NCI-H774 (cell line): ENCODE results near the gene IGSF5.
"Not testable (repeated sequence)": the region's sequence is repeated elsewhere in the genome, so short reads cannot be mapped to it uniquely, and the experiment has no call there.

ENCODE experiments used
- DNase-seq: peaks from one replicate; lab custom pipeline; 2025; lab: John Stamatoyannopoulos, UW

IGSF5 gene

DNA sequence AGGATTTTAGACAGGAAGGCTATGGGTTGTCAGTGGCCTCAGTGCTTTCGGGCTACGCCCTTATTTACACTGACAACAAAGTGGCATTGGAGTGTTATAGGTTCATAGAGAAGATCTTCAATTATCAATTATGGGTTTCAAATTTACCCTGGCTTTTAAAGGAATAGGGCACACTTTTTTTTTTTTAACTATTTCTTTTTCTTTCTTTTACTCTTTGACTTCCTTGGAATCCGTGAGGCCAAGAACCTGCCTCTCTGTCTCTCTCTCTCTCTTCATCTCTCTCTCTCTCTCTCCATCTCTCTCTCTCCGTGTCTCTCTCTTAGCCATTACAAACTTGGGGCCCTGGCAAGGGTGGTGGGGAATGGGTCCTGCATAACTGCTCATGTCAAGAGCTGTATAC, at the start of gene IGSF5:
IGSF5 (plus strand) TSS at position 301 of the 400 bp plus-strand sequence. CDS start 327 bp downstream, outside the sequence.
- not testable (repeated sequence) for DNase-seq

DNA sequence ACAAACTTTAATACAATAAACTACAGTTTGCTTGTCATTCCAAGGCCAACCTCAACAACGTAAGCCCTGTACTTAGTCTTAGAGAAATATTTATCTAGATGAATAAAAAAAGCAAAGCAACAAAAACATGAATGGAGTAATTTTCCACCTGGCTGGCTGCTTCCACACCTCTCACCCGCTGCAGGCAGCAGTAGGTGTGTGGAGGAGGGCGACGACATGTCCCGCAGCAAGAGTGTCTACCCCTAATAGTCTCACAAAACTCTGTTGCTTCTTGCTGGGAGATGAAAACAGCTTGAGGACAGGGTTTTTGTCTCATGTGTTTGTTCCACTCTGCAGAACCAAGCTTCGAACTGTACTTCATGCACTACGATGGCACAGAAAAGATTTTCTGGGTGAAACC, 48.8 kb upstream of the IGSF5 start:
- no peak for DNase-seq

DNA sequence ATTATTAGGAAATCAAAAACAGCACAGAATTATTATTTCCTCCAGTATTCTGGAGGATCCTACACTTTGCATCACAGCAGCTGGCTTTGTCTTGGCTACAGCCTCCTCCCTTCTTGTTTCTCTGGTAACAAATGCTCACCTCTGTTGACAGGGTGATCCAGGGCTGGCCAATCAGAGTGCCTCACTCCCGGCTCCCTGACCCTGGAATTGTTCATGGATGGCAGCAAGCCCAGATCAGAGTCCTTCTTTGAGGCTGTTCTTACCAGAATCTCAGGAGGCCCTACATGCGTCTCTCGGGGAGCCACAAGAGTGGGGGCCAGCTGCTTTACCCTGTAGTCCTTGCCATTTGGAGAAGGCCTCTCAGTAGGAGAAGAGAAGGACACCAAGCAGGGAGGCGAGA, 48.4 kb upstream of the IGSF5 start:
- peak; percentile 50 for DNase-seq

DNA sequence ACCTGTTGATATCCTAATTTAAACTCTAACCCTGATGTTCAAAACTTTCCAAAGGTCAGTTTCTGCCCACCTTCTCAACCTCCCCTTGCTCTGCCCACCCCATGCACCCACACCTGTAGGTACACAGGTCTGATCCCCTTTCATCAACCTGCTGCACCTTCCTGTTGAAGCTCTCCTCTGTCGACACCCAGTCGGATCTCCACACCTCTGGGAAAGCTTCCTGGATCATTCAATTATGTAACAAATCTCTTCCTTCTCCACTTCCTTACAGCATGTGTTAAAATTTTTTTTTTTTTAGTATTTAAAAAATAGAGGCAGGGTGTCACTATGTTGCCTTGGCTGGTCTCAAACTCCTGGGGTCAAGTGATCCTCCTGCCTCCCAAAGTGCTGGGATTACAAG, 44.7 kb upstream of the IGSF5 start:
- DNase-seq: no peak

DNA sequence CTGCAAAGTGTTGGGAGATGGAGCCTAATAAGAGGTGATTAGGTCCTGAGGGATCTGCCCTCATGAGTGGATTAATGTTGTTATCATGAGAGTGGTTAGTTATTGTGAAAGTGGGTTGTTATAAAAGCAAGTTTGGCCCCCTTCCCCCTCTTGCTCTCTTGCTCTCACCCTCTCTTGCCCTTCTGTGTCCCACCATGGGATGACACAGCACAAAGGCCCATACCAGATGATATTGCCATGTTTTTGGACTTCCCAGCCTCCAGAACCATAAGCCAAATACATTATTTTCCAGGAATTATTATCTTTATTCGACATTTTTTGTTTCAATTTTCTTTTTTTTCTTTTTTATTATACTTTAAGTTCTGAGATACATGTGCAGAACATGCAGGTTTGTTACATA, 41.4 kb upstream of the IGSF5 start:
- DNase-seq: no peak

DNA sequence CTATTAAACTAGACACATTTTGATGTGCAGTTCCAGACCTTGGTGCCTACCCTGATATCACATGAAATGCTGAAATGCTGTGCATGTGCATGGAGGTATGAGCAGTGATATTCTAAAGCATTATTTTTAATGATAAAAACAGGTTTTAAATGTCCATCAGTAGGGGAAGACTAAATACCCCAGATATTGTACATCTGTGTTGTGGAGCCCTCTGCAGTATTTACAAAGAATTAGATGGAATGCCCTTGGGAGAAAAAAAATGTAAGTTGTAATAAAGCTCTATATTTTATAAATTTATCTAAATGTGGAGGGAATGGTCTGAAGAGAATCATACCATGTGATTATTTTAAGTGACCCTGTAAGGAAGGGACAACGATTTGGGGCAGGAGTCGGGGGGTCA, 39.1 kb upstream of the IGSF5 start:
- no peak for DNase-seq

DNA sequence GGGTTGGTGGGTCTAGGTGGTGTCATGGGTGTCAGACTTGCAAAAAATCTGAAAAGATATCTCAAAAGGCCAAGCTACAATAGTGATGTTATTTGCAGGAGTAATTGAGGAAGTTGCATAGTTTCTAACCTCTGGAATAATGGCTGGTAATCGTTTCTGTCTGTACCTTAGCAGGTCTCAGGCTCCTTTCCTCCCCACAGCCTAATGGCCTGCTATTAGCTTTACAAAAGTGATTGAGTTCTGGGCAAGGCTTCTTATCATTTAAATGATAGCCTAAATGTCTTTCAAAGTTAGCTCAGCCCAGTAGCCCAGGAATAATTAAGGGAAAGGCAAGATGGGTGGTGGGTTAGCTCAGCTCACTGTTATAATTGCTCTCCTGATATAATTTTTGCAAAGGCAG, 37.7 kb upstream of the IGSF5 start:
- no peak for DNase-seq

DNA sequence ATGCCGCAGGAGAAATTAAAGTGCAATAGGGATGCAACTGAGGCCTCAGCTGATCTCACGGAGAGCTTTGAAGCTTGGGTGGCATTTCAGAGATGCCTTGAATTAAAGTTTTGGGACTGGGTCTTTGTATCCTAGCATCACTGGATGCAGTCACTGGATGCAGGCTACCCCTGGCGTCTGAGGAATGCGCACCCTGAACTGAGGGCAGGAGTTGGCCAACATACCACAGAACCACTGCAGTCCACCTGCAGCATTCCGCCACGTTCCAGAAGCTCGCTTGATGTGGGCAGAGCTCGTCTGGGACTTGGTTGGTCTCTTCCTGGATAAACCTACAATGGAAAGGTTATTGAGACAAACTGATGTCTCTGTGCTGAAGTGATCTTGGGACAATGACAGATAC, 34.1 kb upstream of the IGSF5 start:
- DNase-seq: no peak

DNA sequence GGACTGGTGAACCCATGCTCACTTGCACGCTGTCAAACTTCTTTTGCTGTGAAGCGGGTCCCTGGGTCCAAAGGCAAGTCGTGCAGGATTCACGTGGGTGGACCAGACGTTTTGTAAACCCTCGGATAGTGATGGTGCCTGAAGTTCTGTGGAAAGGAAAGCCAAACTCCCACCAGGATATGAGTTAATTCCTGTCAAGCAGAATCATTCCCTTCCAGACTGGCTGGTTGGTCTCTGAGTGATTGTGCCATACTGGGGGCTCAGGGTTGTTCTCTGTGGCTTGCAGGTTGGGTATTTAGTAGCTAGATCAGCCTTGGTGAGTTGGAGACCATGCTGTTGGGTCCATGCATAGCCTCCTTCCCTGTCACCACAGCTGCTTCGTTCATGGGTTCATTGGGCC, 32.7 kb upstream of the IGSF5 start:
- DNase-seq: no peak

DNA sequence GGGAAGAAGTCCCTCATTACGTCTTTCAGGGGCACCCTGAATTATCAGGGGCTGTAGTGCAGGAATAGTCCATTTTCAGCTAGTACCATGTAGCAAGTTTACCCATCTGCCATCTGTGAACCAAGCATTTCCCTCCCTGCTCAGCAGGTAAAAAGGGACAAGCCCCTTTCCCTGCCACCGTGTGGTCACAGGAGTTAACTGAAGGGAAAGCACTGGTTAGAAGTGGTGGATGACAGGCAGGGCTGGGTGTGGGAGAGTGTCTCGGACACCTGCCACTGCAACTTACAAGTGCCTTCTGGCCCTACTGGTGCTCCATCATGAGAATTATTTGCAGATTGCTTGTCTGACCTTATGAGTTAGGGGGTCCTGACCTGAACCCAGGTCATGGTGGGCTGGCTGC, 32.0 kb upstream of the IGSF5 start:
- DNase-seq: peak; percentile 33

DNA sequence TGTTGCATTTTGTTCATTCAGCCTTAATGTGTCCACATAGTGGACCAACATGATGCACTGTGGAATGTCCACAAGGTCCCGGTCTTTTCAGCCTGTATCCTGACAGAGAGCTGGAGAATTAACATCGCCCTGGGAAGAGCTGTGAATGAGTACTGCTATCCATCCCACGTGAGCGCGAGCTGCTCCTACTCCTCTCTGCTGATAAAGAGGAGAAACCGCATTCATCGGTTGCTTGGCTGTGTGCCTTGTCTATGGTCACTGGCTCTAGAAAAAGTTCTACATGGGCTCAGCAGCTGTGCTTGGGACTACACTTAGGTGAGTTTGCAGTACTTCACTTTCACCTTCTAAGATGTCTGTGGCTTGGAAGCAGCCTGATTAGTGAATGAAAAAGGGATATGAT, 31.1 kb upstream of the IGSF5 start:
- DNase-seq: no peak

DNA sequence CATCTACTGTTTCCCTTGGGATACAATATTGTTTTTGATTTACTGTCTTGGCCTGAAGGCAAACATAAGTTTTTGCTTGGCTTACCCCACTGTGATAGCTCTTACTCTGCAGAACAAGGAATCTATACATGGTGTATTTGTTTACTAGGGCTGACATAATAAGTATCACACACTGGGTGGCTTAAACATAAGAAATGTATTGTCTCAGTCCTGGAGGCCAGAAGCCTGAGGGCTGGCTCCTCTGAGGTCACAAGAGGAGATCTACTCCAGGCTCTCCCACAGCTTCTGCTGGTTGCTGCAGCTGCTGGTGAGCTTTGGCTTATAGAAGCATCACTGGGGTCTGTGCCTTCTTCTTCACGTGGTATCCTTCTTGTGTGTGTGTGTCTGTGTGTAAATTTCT, 30.7 kb upstream of the IGSF5 start:
- no peak for DNase-seq

DNA sequence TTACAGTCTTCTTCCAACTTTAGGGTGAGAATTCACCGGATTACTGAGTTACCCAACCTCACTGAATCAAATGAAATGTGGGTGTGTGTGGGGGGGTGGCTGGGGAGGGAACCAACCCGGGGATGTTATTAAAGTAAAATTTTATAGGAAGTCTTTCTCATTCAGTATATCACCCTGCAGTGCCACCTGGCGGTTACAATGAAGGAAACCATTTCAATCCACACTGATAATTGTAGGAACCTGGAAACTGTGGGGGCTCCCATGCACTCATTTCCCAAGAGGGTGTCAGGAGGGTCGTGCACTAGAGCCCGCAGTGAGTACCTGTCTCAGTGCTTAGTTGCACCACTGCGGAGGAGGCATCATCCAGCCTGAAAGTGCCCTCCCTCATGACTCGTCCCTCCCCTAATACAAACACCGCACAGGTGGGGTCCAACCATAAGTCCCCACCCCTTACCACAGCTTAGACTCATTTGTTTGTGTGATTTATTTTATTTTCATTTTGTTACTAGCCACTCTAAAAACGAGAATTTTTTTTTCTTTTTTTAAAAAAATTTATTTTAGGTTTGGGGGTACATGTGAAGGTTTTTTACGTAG, 29.1 kb upstream of the IGSF5 start:
- DNase-seq: peak; percentile 38

DNA sequence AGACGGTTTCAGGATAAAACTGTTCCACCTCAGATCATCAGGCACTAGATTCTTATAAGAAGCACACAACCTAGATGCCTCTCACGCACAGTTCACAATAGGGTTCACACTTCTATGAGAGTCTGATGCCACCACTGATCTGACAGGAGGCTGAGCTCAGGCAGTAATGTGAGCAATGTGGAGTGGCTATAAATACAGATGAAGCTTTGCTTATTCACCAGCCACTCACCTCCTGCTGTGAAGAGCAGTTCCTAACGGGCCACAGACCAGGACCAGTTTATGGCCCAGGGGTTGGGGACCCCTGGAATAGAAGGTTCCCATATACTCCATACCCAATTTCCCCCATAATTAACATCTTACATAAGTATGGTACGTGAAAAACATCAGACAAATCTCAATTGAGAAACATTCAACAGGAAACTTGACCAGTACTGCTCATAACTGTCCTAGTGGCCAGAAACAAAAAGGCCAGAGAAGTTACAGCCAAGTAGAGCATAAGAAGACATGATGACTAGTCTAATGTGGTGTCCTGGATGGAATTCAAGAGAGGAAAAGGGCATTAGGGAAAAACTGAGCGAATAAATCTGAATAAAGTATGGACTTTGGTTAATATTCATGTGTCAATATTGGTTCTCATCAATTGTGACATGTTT, 24.7 kb upstream of the IGSF5 start:
- DNase-seq: no peak

DNA sequence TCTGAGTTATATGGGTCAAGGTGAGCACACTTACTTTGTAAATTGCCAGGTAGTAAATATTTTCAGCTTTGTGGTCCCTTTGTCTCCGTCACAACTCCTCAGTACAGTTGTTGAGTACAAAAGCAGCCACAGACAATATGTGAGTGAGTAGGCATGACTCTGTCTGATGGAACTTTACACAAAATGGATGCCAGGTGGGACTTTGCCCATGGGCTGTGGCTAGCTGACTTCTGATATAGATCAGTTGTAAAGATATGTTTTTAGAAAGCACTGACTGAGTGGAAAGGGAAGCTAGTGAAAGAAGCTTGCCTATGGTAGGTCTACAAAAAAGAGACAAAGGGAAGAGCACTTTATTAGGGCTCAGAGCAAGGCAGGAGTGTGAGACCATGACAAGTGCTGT, 23.1 kb upstream of the IGSF5 start:
- DNase-seq: no peak

DNA sequence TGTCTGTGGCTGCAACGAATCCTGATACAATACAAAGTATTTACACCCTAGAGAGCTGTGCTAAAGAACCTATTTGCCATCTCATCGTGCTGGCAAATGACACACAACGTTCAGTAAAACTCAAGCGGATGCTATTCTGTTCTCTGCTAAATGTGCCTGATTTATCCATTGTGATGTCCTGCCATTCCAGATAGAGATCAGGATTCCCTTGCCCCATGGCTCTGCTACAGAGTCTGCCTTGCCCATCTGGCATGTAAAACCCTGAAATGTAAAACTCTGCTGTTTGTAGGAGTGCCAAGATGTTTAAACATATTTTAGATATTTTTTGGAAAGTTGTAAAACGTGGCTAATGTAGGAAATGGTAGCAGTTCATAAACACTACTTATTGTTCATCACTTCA, 20.0 kb upstream of the IGSF5 start:
- DNase-seq: no peak

DNA sequence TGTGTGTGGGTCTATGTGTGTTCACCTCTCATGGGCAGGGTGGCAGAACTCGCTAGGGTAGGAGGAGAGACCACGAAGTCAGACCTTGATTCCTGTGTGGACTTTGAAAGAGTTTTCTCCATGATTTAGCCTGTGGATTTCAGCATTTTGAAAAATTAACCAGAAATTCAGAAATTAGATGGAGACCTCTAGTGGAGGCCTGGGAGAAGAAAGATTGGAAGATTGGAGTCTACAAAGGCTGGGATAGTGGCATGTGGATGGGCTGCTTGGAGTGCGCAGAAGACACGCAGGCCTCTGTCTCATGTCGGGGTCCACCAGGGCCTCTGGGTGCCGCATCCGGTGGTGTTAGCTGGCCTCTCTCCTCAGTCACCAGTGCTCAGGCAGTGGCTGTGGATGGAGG, 18.9 kb upstream of the IGSF5 start:
- no peak for DNase-seq

DNA sequence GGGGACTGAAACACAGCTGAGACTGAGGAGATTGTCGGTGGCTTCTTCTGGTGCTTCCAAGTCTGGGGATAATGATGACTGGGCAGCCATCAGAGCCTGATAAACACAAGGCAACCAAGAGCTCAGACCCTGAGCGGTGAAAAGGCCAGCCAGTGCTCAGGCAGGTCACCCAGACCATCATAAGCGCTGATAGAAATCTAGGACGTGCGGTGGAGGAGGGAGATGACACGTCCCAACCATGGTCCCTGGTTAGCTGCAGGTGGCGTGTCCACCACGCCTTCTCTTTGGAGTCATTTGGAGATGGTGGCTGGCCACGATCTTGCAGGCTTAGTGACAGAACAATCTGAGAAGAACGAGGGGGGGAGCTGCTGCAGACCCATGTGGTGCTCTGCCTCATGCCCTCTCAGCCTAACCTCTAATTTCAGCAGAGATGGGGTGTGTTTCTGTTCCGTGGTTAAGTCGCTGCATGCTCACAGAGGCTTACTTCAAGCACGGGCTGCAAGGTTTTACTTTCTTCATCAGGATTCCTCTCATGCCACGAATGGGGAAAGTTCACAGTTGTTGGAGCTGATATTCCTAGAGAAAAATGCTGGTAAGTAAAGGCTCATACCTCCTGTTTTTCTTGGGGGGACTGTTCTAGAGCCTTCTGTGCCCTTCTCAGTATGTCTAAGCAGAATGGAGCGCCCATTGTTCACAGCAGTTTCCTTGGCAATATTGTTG, 17.4 kb upstream of the IGSF5 start:
- no peak for DNase-seq

DNA sequence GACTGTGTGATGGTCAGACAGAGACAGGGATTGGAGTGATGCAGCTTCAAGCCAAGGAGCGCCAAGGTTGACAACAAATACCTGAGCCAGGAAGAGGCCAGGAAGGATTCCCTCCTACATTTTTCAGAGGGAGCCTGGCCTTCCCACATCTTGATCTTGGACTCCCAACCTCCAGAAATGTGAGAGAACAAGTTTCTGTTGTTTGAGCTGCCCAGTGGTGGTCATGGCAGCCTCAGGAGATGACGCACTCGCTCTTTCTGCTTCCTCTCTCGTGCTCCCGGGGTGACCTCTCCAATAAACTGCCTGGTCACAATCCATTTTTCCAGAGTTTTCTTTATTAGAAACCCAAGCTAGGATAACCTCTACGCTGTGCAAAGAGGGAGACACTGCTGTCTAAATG, 16.6 kb upstream of the IGSF5 start:
- DNase-seq: no peak

DNA sequence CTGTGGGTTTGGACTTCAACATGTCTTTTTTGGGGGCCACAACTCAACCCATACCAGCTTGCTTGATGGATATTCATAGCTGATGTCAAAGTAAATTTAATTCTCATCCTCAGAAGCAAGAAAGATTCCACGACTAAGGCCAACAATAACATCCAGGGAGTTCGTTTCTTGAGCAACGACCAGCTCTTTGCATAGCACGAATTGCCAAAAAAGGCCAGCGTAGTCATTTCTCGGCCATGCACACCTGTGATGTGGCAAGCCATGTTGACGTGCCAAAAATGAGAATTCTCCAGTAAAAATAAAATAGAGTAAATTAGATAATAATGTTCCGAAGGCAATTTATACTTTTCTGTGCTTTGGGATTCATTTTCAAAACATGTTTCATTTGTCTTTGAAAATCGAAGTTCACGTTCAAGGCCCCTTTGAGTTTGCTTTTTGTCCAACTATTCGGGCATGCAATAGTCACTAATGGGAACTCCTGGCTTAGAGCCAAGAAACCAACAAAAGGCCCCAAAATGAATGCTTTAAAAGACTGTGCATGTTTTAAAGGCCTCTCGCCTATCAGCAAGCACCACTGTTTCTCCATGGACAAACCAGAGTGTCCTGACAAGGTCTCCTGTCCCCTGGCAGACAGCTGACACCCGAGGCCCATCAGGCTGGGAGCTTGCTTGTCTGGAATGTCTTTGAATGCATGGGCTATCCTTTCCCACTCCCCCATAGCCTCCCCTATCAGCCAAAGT, 14.4 kb upstream of the IGSF5 start:
- no peak for DNase-seq

DNA sequence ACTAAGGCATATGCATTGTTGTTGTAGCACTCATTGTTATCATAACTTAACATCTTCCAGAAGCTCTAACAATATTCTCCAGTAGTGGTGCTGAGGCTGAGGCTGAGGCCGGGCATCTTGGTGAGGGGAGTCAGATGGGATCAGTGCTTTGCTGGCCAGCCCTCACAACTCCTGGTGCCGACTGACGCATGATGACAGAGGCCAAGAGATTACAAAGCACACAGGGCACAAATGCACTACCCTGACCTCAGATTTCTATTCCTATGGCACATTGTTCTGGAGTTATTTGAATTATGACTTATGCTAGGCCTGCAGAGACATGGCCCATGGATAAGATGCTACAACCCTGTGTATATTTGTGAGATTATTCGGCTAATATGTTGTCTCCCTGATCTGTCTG, 8.3 kb upstream of the IGSF5 start:
- DNase-seq: no peak

DNA sequence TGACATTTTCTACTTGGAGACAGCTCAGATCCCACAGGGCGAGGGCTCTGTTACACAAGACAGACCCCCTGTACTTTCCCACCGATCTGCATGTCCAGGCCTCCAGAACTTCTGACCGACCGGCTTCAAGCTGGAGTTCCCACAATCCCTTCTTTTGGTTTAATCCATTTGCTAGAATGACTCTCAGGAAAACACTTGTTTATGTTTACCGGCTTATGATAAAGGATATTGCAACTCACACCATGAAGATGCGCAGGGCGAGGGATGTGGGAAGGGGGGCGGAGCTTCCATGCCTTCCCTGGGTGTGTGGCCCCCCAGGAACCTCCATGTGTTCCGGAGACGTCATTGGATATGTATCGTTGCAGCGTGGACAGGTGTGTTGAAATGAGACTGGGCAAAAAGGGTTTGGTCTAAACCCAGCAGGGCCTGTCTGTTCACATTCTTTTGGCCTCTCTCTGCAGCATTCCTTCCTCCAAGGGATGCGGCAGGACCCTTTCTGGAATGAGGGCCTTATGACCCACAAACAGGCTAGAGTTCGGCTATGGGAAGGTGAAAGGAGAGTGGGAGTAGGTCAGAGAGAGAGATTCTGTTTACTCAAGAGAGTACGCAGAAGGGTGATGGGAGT, 7.5 kb upstream of the IGSF5 start:
- DNase-seq: no peak
